Measurements from ENCODE around the gene COLEC11. TPM values are rescaled to one million over a fixed set of nuclear protein-coding genes. Genes with fewer than 3 reads are reported as not detected.

Gene COLEC11
- total and polyA plus RNA-seq, 2 of the 13 experiments (the other 11 are each of a cell fraction or from before 2014, with no cell fraction given), result 1.5 to 3.0 TPM

- TF ChIP-seq, protein P1, sequence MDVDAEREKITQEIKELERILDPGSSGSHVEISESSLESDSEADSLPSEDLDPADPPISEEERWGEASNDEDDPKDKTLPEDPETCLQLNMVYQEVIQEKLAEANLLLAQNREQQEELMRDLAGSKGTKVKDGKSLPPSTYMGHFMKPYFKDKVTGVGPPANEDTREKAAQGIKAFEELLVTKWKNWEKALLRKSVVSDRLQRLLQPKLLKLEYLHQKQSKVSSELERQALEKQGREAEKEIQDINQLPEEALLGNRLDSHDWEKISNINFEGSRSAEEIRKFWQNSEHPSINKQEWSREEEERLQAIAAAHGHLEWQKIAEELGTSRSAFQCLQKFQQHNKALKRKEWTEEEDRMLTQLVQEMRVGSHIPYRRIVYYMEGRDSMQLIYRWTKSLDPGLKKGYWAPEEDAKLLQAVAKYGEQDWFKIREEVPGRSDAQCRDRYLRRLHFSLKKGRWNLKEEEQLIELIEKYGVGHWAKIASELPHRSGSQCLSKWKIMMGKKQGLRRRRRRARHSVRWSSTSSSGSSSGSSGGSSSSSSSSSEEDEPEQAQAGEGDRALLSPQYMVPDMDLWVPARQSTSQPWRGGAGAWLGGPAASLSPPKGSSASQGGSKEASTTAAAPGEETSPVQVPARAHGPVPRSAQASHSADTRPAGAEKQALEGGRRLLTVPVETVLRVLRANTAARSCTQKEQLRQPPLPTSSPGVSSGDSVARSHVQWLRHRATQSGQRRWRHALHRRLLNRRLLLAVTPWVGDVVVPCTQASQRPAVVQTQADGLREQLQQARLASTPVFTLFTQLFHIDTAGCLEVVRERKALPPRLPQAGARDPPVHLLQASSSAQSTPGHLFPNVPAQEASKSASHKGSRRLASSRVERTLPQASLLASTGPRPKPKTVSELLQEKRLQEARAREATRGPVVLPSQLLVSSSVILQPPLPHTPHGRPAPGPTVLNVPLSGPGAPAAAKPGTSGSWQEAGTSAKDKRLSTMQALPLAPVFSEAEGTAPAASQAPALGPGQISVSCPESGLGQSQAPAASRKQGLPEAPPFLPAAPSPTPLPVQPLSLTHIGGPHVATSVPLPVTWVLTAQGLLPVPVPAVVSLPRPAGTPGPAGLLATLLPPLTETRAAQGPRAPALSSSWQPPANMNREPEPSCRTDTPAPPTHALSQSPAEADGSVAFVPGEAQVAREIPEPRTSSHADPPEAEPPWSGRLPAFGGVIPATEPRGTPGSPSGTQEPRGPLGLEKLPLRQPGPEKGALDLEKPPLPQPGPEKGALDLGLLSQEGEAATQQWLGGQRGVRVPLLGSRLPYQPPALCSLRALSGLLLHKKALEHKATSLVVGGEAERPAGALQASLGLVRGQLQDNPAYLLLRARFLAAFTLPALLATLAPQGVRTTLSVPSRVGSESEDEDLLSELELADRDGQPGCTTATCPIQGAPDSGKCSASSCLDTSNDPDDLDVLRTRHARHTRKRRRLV (CRISPR knock-in tag; IDR thresholded peaks at IDR 0.05), result peak; percentile 9; the same call in 1 of the 2 replicates
- TF ChIP-seq ZBTB21 (CRISPR knock-in tag; IDR thresholded peaks at IDR 0.05) (no peak), SOX6 (IDR thresholded peaks at IDR 0.05) (no peak), SOX6 (CRISPR knock-in tag; IDR thresholded peaks at IDR 0.05) (no peak), ARID5B (CRISPR knock-in tag; IDR thresholded peaks at IDR 0.05) (no peak; the same call in 1 of the 2 replicates), SETDB1 (CRISPR knock-in tag; IDR thresholded peaks at IDR 0.05; ENCODE audit: borderline replicate concordance) (no peak), ZNF317 (CRISPR knock-in tag; IDR thresholded peaks at IDR 0.05) (no peak), ZNF720 (CRISPR knock-in tag; IDR thresholded peaks at IDR 0.05) (no peak), ETV6 (CRISPR knock-in tag; conservative IDR thresholded peaks at IDR 0.05) (no peak), SMAD3 (CRISPR knock-in tag; IDR thresholded peaks at IDR 0.05) (no peak), ZFAT (CRISPR knock-in tag; conservative IDR thresholded peaks at IDR 0.05) (no peak), JARID2 (CRISPR knock-in tag; IDR thresholded peaks at IDR 0.05; ENCODE audit: insufficient replicate concordance) (peak; percentile 60), ZNF75D (CRISPR knock-in tag; IDR thresholded peaks at IDR 0.05; ENCODE audit: borderline replicate concordance) (no peak)
- TF ChIP-seq, protein P2, sequence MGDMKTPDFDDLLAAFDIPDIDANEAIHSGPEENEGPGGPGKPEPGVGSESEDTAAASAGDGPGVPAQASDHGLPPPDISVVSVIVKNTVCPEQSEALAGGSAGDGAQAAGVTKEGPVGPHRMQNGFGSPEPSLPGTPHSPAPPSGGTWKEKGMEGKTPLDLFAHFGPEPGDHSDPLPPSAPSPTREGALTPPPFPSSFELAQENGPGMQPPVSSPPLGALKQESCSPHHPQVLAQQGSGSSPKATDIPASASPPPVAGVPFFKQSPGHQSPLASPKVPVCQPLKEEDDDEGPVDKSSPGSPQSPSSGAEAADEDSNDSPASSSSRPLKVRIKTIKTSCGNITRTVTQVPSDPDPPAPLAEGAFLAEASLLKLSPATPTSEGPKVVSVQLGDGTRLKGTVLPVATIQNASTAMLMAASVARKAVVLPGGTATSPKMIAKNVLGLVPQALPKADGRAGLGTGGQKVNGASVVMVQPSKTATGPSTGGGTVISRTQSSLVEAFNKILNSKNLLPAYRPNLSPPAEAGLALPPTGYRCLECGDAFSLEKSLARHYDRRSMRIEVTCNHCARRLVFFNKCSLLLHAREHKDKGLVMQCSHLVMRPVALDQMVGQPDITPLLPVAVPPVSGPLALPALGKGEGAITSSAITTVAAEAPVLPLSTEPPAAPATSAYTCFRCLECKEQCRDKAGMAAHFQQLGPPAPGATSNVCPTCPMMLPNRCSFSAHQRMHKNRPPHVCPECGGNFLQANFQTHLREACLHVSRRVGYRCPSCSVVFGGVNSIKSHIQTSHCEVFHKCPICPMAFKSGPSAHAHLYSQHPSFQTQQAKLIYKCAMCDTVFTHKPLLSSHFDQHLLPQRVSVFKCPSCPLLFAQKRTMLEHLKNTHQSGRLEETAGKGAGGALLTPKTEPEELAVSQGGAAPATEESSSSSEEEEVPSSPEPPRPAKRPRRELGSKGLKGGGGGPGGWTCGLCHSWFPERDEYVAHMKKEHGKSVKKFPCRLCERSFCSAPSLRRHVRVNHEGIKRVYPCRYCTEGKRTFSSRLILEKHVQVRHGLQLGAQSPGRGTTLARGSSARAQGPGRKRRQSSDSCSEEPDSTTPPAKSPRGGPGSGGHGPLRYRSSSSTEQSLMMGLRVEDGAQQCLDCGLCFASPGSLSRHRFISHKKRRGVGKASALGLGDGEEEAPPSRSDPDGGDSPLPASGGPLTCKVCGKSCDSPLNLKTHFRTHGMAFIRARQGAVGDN (CRISPR knock-in tag; IDR thresholded peaks at IDR 0.05), result peak; percentile 76
These were observed 10.4 kb downstream of the COLEC11 start (continued) for GRCh38 chr2:3604991-3605961.
